Limb (tissue), 2 donors: Measurements from ENCODE around the gene DNAJC5.
"Not testable (repeated sequence)": the region's sequence is repeated elsewhere in the genome, so short reads cannot be mapped to it uniquely, and the experiment has no call there.

Experiments
- DNase-seq, 2 donors: peaks; one replicate each; pipeline ENCODE4 v3.0.0-alpha.2; 2016; ENCODE audit errors: extremely low spot score in 2 of 2

The DNAJC5 gene

GRCh38 chr20:63955281-63955826 is 60.4 kb downstream of the DNAJC5 start:
- no peak for DNase-seq

- DNase-seq, result peak; percentile 89 to 90
Observed at GRCh38 chr20:63955827-63956663, 61.1 kb downstream of the DNAJC5 start, which contains the start of gene UCKL1. TSS of gene UCKL1 (minus strand) at chr20:63956416. CDS start at chr20:63956372, 44 bp downstream.

- DNase-seq, result no peak
Observed at GRCh38 chr20:63956664-63957003, 61.7 kb downstream of the DNAJC5 start.

GRCh38 chr20:63957004-63957689 is 62.2 kb downstream of the DNAJC5 start:
- DNase-seq, result peak; percentile 69 to 74

GRCh38 chr20:63957690-63958441 is 62.9 kb downstream of the DNAJC5 start:
- DNase-seq, result no peak

- no peak for DNase-seq
Observed at GRCh38 chr20:63958471-63958870, 63.5 kb downstream of the DNAJC5 start.

- no peak for DNase-seq
Observed at GRCh38 chr20:63958964-63959698, 64.2 kb downstream of the DNAJC5 start.

GRCh38 chr20:63959699-63960075 is 64.8 kb downstream of the DNAJC5 start:
- no peak for DNase-seq

GRCh38 chr20:63960654-63961621 is 66.0 kb downstream of the DNAJC5 start:
- DNase-seq, result not testable (repeated sequence)

- no peak for DNase-seq
Observed at GRCh38 chr20:63961664-63962425, 66.9 kb downstream of the DNAJC5 start.

- no peak for DNase-seq
Observed at GRCh38 chr20:63962426-63963347, 67.8 kb downstream of the DNAJC5 start.

- DNase-seq, result no peak
Observed at GRCh38 chr20:63963348-63963741, 68.4 kb downstream of the DNAJC5 start.

- no peak for DNase-seq
Observed at GRCh38 chr20:63963784-63964301, 68.9 kb downstream of the DNAJC5 start.

GRCh38 chr20:63964412-63964811 is 69.5 kb downstream of the DNAJC5 start:
- no peak for DNase-seq

GRCh38 chr20:63966172-63966943 is 71.4 kb downstream of the DNAJC5 start:
- no peak for DNase-seq

- DNase-seq, result peak in 1 of 2 donors; percentile 25
Observed at GRCh38 chr20:63966944-63967322, 72.0 kb downstream of the DNAJC5 start.
